Keratinocyte (primary cell): ENCODE results near the gene CHCHD1. TPM values are rescaled to one million over a fixed set of nuclear protein-coding genes. Genes with fewer than 3 reads are reported as not detected.

Experiments used
- DNase-seq: peaks from one replicate; pipeline ENCODE4 v3.0.0-alpha.2; 2011; ENCODE audit warnings: low read depth, missing footprints, low spot score
- FAIRE-seq: peaks from 2 replicates; lab custom pipeline; 2011; peaks lifted over from hg19 to GRCh38; lab: Jason Lieb, UNC
- H2AFZ ChIP-seq: 2 replicates; pipeline ENCODE4 v1.6.0; 2012; ENCODE audit warnings: low read length, control low read depth, inconsistent platforms; ENCODE audit not compliant: control insufficient read depth
- H3K27ac ChIP-seq: 2 replicates; pipeline ENCODE4 v1.5.1; 2011; ENCODE audit warnings: low read length; ENCODE audit not compliant: control insufficient read depth, insufficient read depth
- H3K27me3 ChIP-seq: 3 replicates; pipeline ENCODE4 v1.6.0; 2011; ENCODE audit warnings: low read length; ENCODE audit not compliant: control insufficient read depth, insufficient read depth; ENCODE audit errors: extremely low read depth
- H3K36me3 ChIP-seq, 2 experiments: 2 replicates in 1 of 2; 3 replicates in 1 of 2; pipeline ENCODE4 v1.5.1; 2011; ENCODE audit warnings: low read length in 2 of 2, mild to moderate bottlenecking in 1 of 2; ENCODE audit not compliant: control insufficient read depth in 2 of 2, insufficient read depth in 2 of 2; ENCODE audit errors: extremely low read depth in 1 of 2
- H3K4me1 ChIP-seq: 3 replicates; pipeline ENCODE4 v1.5.1; 2011; ENCODE audit warnings: low read length; ENCODE audit not compliant: control insufficient read depth, insufficient read depth; ENCODE audit errors: extremely low read depth
- H3K4me2 ChIP-seq: 3 replicates; pipeline ENCODE4 v1.6.0; 2011; ENCODE audit warnings: low read depth, low read length; ENCODE audit not compliant: control insufficient read depth, insufficient read depth; ENCODE audit errors: extremely low read depth
- H3K4me3 ChIP-seq, 3 experiments: fragments of 200-600 bp in 1 of 3; sonication (generic) in 1 of 3; 2 replicates in 2 of 3; 3 replicates in 1 of 3; pipeline ENCODE4 v1.5.1; 2011 to 2016; ENCODE audit warnings: low read length in 3 of 3, mild to moderate bottlenecking in 3 of 3, control low read depth in 2 of 3, inconsistent platforms in 1 of 3, low read depth in 1 of 3, mixed read lengths in 1 of 3, mixed run types in 1 of 3, moderate library complexity in 1 of 3; ENCODE audit not compliant: control insufficient read depth in 2 of 3, insufficient read depth in 2 of 3; ENCODE audit errors: extremely low read depth in 1 of 3
- H3K79me2 ChIP-seq: 2 replicates; pipeline ENCODE4 v1.6.0; 2012; ENCODE audit warnings: low read length; ENCODE audit not compliant: control insufficient read depth, insufficient read depth
- H3K9ac ChIP-seq: 3 replicates; pipeline ENCODE4 v1.6.0; 2011; ENCODE audit warnings: low read length; ENCODE audit not compliant: control insufficient read depth, insufficient read depth; ENCODE audit errors: extremely low read depth
- H3K9me1 ChIP-seq: 3 replicates; pipeline ENCODE4 v1.6.0; 2011; ENCODE audit warnings: low read length; ENCODE audit not compliant: control insufficient read depth, insufficient read depth; ENCODE audit errors: extremely low read depth
- H3K9me3 ChIP-seq: 2 replicates; pipeline ENCODE4 v1.5.1; 2012; ENCODE audit warnings: low read depth, low read length; ENCODE audit not compliant: control insufficient read depth
- H4K20me1 ChIP-seq: 3 replicates; pipeline ENCODE4 v1.6.0; 2011; ENCODE audit warnings: low read length; ENCODE audit not compliant: control insufficient read depth, insufficient read depth; ENCODE audit errors: extremely low read depth
- CTCF ChIP-seq, 3 experiments: IDR thresholded peaks in 1 of 3; conservative IDR thresholded peaks in 1 of 3; optimal IDR thresholded peaks in 1 of 3; 2 replicates in 2 of 3; 3 replicates in 1 of 3; pipeline versions ENCODE3 to v1.5.1; 2011; ENCODE audit warnings: low read length in 3 of 3, mild to moderate bottlenecking in 3 of 3, moderate library complexity in 2 of 3, control low read depth in 1 of 3, inconsistent platforms in 1 of 3; ENCODE audit not compliant: insufficient read depth in 2 of 3; ENCODE audit errors: extremely low read depth in 1 of 3
- EZH2 ChIP-seq: IDR thresholded peaks from one replicate; pipeline ENCODE4 v1.6.1; 2012; ENCODE audit warnings: inconsistent platforms, mild to moderate bottlenecking, low read length, moderate library complexity
- dilution Hi-C: fragments of 300-500 bp; cut with MboI; formaldehyde crosslinking; loops from one replicate; pipeline ENCODE4 v1.7.0; 2020; ENCODE audit warnings: low sequenced_read_pairs; ENCODE audit not compliant: extremely low pct_ligation_motif_present
- polyA plus RNA-seq, 5 experiments: library from polyadenylated mRNA; depleted of rRNA in 3 of 5; stranded (reverse) in 3 of 5; stranded (forward) in 1 of 5; unstranded in 1 of 5; fragments of >200 nt; gene quantifications; 1 replicate in 1 of 5; 2 replicates in 3 of 5; 3 replicates in 1 of 5; pipeline versions ENCODE4 v1.2.1 to v1.2.3, GENCODE V29; 2011 to 2012; ENCODE audit warnings: missing spikeins in 2 of 5, low read depth in 1 of 5, low replicate concordance in 1 of 5

The CHCHD1 gene
- polyA plus RNA-seq, 1 donor (not counting 4 experiments of a cell fraction or from before 2014, with no cell fraction given), result 59.8 TPM

GRCh38 chr10:73774637-73775036 is 7.2 kb upstream of the CHCHD1 start:
- dilution Hi-C loops, result no loop called here
- Histone ChIP-seq H4K20me1 (peaks cover 5% of the 10 kb centered on the region), H3K27me3 (no peaks in the 10 kb centered on the region), H3K9me1 (no peaks in the 10 kb centered on the region), H3K9me3 (no peaks in the 10 kb centered on the region), H3K9ac (peak overlapping the region; percentile 29), H2AFZ (no peak overlapping the region), H3K36me3 (peaks cover 15 to 30% of the 10 kb centered on the region in 2 experiments), H3K79me2 (peaks cover 36% of the 10 kb centered on the region), H3K4me1 (peaks cover 29% of the 10 kb centered on the region), H3K4me3 (peak overlapping the region; percentile 34 to 74 (median 52)), H3K4me2 (peak overlapping the region; percentile 82), H3K27ac (no peak overlapping the region)
- no peak for FAIRE-seq
- TF ChIP-seq CTCF (optimal IDR thresholded peaks at IDR 0.05 in 1 of 3, IDR thresholded peaks at IDR 0.05 in 1 of 3, conservative IDR thresholded peaks at IDR 0.05 in 1 of 3; ENCODE audit: extremely low read depth in 1 of 3, insufficient read depth in 2 of 3, low read length in 3 of 3) (no peak), EZH2 (no peak)
- no peak for DNase-seq

DNA sequence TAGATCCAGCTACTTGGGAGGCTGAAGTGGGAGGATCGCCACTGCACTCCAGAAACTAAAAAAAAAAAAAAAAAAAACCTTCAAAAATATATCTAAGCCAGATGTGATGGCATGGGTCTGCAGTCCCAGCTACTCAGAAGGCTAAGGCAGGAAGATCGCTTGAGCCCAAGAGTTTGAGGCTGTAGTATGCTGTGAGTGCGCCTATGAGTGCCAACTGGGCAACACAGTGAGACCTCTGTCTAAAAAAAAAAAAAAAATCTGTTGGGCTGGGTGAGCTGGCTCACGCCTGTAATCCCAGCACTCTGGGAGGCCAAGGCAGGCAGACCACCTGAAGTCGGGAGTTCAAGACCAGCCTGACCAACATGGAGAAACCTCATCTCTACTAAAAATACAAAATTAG is 2.8 kb upstream of the CHCHD1 start:
- dilution Hi-C loops, result no loop called here
- H3K36me3 ChIP-seq, result peaks cover 6 to 16% of the 10 kb centered on the region in 2 experiments
- no peaks in the 10 kb centered on the region for H3K27me3 ChIP-seq
- H3K4me1 ChIP-seq, result peaks cover 28% of the 10 kb centered on the region
- H3K4me3 ChIP-seq, result no peak overlapping the region
- no peak overlapping the region for H2AFZ ChIP-seq
- H4K20me1 ChIP-seq, result peaks cover 5% of the 10 kb centered on the region
- no peak overlapping the region for H3K9ac ChIP-seq
- no peak overlapping the region for H3K27ac ChIP-seq
- no peak for FAIRE-seq
- peaks cover 60% of the 10 kb centered on the region for H3K79me2 ChIP-seq
- no peak for TF ChIP-seq EZH2
- TF ChIP-seq CTCF (optimal IDR thresholded peaks at IDR 0.05 in 1 of 3, IDR thresholded peaks at IDR 0.05 in 1 of 3, conservative IDR thresholded peaks at IDR 0.05 in 1 of 3; ENCODE audit: extremely low read depth in 1 of 3, insufficient read depth in 2 of 3, low read length in 3 of 3), result no peak
- no peaks in the 10 kb centered on the region for H3K9me1 ChIP-seq
- H3K9me3 ChIP-seq, result no peaks in the 10 kb centered on the region
- no peak overlapping the region for H3K4me2 ChIP-seq
- DNase-seq, result no peak
